Tibial nerve (tissue), 4 donors: ENCODE data around the gene C11orf86.

Experiments used
- CTCF ChIP-seq, 5 experiments: fragments of 200-600 bp in 3 of 5; fragments of 450-650 bp in 2 of 5; sonication (generic) in 3 of 5; IDR thresholded peaks; one replicate each; pipeline ENCODE4 v1.5.1; 2016 to 2019; ENCODE audit warnings: antibody characterized with exemption in 5 of 5, mild to moderate bottlenecking in 3 of 5, moderate library complexity in 2 of 5
- EP300 ChIP-seq, 2 donors: sonication (generic); formaldehyde crosslinking; IDR thresholded peaks; one replicate each; pipeline ENCODE4 v1.6.1; 2017; ENCODE audit warnings: antibody characterized with exemption in 2 of 2, mild to moderate bottlenecking in 1 of 2

- TF ChIP-seq EP300 (IDR thresholded peaks at IDR 0.05) (no peak), CTCF (IDR thresholded peaks at IDR 0.05) (no peak)
Measured at GRCh38 chr11:66971488-66971887, 3.6 kb upstream of the C11orf86 start.
